Measurements from ENCODE around the gene ANK3. TPM values are rescaled to one million over a fixed set of nuclear protein-coding genes. Genes with fewer than 3 reads are reported as not detected.

ANK3 gene
- polyA plus RNA-seq, 3 donors: not detected

DNA sequence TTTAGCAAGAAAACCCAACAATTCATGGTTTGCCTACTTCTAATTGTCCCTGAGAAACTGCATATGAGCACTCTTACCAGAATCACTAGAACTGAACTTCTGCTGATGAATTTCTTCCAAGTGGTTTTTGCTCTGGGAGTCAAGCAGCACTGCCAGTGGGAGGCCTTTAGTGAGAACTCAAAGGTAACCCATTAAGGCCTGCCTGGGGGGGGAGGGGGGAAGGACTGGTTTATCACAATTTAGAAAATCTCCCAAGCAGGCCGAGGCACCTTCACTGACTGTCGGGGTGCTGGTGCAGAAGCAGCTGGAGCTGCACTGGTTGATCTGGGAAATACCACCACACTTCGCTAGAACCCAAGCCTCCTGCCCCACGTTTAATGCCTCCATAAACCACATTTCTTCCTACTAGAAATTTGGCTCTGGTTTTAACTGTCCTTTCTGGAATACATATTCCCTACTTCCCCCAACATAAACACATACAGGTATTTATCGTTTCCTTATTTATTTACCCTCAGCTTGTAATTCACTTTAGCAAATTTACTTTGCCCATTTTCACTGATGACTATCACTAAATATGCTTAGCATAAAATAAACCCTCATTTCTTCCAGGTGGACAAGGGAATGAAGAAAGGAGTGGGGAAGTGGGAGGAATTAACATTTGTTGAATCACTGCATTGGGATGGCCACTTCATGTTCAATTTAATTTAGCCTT, 14.2 kb downstream of the ANK3 start:
- 85% methylated on average over 4 of the region's 5 CpGs for WGBS (ENCODE audit: insufficient coverage)

DNA sequence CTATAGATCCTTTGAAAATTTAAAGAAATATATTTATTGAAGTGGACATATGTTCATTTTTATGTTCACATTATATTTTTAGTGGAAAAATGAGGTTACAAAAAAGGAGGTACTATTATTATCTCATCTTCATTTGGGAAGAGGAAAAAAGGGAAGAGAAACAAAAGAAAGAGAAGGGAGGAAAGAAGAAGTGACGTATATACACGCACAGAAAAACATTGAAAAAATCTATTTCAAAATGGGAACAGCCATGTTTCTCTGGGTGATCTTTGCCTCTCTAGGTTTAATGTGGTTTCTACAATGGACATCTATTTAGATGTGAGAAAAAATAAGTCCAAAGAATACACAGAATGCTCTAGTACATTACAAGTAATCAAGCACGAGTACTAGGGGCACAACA, 14.8 kb downstream of the ANK3 start:
- H3K27ac Mint-ChIP-seq: no peak overlapping the region
- no CpG with 5 or more reads among the region's 3 CpGs for WGBS (ENCODE audit: insufficient coverage)

More for the DNA sequence above, 14.2 kb downstream of the ANK3 start:
- H3K27ac Mint-ChIP-seq: no peak overlapping the region
- no peaks in the 10 kb centered on the region for H3K36me3 ChIP-seq (replicated peaks in 1 of 2; ENCODE audit: control insufficient read depth in 1 of 2, insufficient read depth in 2 of 2, low read length in 2 of 2)
- no peaks in the 10 kb centered on the region for H3K9me3 Mint-ChIP-seq
- H3K4me2 ChIP-seq (replicated peaks; ENCODE audit: extremely low read depth, low read length, poor library complexity, severe bottlenecking): no peak overlapping the region
- no peaks in the 10 kb centered on the region for H3K9me3 ChIP-seq (replicated peaks in 1 of 2; ENCODE audit: control insufficient read depth in 1 of 2, insufficient read depth in 1 of 2, low read length in 2 of 2)
- no peak overlapping the region for H3K4me3 ChIP-seq (replicated peaks in 1 of 3; ENCODE audit: low read depth in 2 of 3, low read length in 3 of 3)
- H2AFZ ChIP-seq (ENCODE audit: insufficient read depth, low read depth, low read length, poor library complexity, severe bottlenecking): no peak overlapping the region
- peaks cover 0 to 6% of the 10 kb centered on the region in 2 donors for H3K4me1 ChIP-seq (ENCODE audit: control insufficient read depth in 1 of 2, insufficient read depth in 2 of 2, low read length in 2 of 2)
- intact Hi-C loops (cut with micrococcal nuclease): no loop called here
- H3K27me3 Mint-ChIP-seq (ENCODE audit: low read depth in 3 of 3): peaks cover 0 to 2% (median 0%) of the 10 kb centered on the region in 3 donors
- H3K36me3 Mint-ChIP-seq: no peaks in the 10 kb centered on the region
- H3K27me3 ChIP-seq (ENCODE audit: control insufficient read depth in 2 of 2, insufficient read depth in 2 of 2, low read length in 2 of 2): no peaks in the 10 kb centered on the region
- no peak for DNase-seq
- H3K79me2 ChIP-seq (ENCODE audit: insufficient read depth, low read length): no peaks in the 10 kb centered on the region
- no peak overlapping the region for H3K27ac ChIP-seq (ENCODE audit: low read depth in 1 of 2, low read length in 2 of 2)
- H3K4me3 Mint-ChIP-seq: no peak overlapping the region
- no peaks in the 10 kb centered on the region for H4K20me1 ChIP-seq (ENCODE audit: insufficient read depth, low read length)
- TF ChIP-seq CTCF (IDR thresholded peaks at IDR 0.05): no peak
- no peak overlapping the region for H3K9ac ChIP-seq (ENCODE audit: insufficient read depth, low read length, poor library complexity, severe bottlenecking)
- peaks cover 2% of the 10 kb centered on the region for H3K4me1 Mint-ChIP-seq

More for the DNA sequence above, 14.8 kb downstream of the ANK3 start:
- TF ChIP-seq CTCF (IDR thresholded peaks at IDR 0.05): no peak
- no peaks in the 10 kb centered on the region for H3K36me3 ChIP-seq (replicated peaks in 1 of 2; ENCODE audit: control insufficient read depth in 1 of 2, insufficient read depth in 2 of 2, low read length in 2 of 2)
- Mint-ChIP-seq H3K36me3 (no peaks in the 10 kb centered on the region), H3K27me3 (ENCODE audit: low read depth in 3 of 3) (peaks cover 0 to 2% (median 0%) of the 10 kb centered on the region in 3 donors), H3K4me1 (peaks cover 2% of the 10 kb centered on the region), H3K9me3 (no peaks in the 10 kb centered on the region), H3K4me3 (no peak overlapping the region)
- no peak overlapping the region for H3K4me3 ChIP-seq (replicated peaks in 1 of 3; ENCODE audit: low read depth in 2 of 3, low read length in 3 of 3)
- no peak overlapping the region for H3K9ac ChIP-seq (ENCODE audit: insufficient read depth, low read length, poor library complexity, severe bottlenecking)
- intact Hi-C loops (cut with micrococcal nuclease): no loop called here
- peaks cover 0 to 6% of the 10 kb centered on the region in 2 donors for H3K4me1 ChIP-seq (ENCODE audit: control insufficient read depth in 1 of 2, insufficient read depth in 2 of 2, low read length in 2 of 2)
- H2AFZ ChIP-seq (ENCODE audit: insufficient read depth, low read depth, low read length, poor library complexity, severe bottlenecking): no peak overlapping the region
- peak in 1 of 3 donors; percentile 5 for DNase-seq
- H3K4me2 ChIP-seq (replicated peaks; ENCODE audit: extremely low read depth, low read length, poor library complexity, severe bottlenecking): no peak overlapping the region
- no peaks in the 10 kb centered on the region for H3K9me3 ChIP-seq (replicated peaks in 1 of 2; ENCODE audit: control insufficient read depth in 1 of 2, insufficient read depth in 1 of 2, low read length in 2 of 2)
- no peaks in the 10 kb centered on the region for H3K27me3 ChIP-seq (ENCODE audit: control insufficient read depth in 2 of 2, insufficient read depth in 2 of 2, low read length in 2 of 2)
- no peaks in the 10 kb centered on the region for H3K79me2 ChIP-seq (ENCODE audit: insufficient read depth, low read length)
- H4K20me1 ChIP-seq (ENCODE audit: insufficient read depth, low read length): no peaks in the 10 kb centered on the region
- H3K27ac ChIP-seq (ENCODE audit: low read depth in 1 of 2, low read length in 2 of 2): no peak overlapping the region

All from CD14-positive monocyte (primary cell).